GM12873 (cell line): ENCODE measurements around the gene SLC6A12.

ENCODE experiments used
- TF ChIP-seq, protein P1 (sequence below): IDR thresholded peaks from 2 replicates; pipeline ENCODE4 v1.5.1; 2012; ENCODE audit warnings: low read depth, mild to moderate bottlenecking, moderate library complexity, low read length, control low read depth; ENCODE audit not compliant: insufficient read depth; ENCODE audit errors: missing control alignments

The SLC6A12 gene

DNA sequence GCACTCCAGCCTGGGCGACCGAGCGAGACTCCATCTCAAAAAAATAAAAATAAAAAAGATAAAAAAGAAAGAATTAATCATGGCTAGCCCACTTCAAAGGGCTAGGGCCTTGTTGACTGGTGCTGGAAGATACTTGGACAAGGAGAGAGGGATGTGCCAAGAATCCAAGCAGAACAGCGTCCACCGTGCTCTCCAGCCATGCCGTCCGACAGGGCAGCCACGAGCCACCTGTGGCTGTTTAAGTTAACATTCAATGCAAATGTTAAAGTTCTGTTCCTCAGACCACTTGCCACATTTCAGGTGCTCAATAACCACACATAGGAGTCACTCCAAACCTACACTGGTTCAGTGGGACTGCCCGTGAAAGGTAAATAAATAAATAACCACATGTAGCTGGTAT lies 27.3 kb upstream of the SLC6A12 start:
- TF ChIP-seq, protein P1, sequence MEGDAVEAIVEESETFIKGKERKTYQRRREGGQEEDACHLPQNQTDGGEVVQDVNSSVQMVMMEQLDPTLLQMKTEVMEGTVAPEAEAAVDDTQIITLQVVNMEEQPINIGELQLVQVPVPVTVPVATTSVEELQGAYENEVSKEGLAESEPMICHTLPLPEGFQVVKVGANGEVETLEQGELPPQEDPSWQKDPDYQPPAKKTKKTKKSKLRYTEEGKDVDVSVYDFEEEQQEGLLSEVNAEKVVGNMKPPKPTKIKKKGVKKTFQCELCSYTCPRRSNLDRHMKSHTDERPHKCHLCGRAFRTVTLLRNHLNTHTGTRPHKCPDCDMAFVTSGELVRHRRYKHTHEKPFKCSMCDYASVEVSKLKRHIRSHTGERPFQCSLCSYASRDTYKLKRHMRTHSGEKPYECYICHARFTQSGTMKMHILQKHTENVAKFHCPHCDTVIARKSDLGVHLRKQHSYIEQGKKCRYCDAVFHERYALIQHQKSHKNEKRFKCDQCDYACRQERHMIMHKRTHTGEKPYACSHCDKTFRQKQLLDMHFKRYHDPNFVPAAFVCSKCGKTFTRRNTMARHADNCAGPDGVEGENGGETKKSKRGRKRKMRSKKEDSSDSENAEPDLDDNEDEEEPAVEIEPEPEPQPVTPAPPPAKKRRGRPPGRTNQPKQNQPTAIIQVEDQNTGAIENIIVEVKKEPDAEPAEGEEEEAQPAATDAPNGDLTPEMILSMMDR: no peak

DNA sequence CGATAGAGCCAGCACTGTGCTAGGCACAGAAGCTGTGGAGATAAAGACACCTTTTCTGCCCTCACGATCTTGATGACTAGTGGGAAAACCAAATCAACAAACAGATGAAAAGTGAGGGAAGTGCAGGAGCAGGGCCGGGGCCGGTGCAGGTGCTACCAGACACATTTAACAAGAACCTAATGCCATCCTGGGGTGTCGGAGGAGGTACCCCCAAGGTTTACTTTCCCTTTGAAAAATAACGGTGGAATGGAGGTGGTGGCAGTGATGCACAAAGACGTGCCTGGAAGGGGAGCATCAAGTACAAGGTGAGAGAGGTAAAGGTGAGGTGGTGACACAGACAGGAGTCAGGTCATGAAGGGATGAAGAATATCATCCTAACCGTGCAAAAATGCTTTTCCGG lies 26.6 kb upstream of the SLC6A12 start:
- TF ChIP-seq, protein P1: no peak

DNA sequence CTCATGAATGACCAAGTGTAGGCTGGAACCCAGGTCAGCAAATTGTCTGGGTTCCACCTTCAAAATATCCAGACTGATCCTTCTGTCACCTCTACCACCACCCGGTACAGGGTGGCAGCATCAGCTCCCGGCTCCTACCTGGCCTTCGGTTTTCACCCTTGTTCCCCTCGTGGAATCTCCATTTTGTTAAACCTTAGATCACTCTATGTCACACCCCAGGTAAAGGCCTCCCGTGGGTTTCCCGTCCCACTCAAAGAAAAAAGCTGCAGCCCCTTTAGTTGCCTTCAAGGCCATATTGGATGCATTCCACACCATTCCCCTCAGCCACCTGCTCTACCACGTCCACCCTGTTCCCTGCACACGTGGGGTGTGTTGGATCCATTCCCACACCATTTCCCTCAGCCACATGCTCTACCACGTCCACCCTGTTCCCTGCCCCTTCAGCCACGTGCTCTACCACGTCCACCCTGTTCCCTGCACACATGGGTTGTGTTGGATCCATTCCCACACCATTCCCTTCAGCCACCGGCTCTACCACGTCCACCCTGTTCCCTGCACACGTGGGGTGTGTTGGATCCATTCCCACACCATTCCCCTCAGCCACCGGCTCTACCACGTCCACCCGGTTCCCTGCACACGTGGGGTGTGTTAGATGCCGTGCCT lies 24.9 kb upstream of the SLC6A12 start:
- TF ChIP-seq, protein P1: no peak

DNA sequence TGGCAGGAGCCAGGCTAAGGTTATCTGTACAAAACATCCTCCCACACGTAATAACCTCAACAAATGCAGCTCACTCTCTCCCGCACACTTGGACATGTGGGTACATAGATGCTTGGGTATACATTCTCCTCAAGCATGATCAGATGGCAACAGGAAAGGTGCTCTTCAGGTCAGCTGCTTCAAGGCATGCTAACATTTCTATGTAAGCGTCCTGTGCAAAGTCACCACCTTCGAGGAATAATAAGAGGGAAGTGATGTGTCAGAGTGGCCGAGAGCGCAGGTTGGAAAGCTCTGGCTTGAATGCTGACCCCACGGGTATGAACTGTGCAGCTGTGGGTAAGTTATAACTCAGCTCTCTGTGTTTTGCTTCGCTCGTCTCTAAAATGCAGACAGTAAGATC lies 24.2 kb upstream of the SLC6A12 start:
- TF ChIP-seq, protein P1: no peak

DNA sequence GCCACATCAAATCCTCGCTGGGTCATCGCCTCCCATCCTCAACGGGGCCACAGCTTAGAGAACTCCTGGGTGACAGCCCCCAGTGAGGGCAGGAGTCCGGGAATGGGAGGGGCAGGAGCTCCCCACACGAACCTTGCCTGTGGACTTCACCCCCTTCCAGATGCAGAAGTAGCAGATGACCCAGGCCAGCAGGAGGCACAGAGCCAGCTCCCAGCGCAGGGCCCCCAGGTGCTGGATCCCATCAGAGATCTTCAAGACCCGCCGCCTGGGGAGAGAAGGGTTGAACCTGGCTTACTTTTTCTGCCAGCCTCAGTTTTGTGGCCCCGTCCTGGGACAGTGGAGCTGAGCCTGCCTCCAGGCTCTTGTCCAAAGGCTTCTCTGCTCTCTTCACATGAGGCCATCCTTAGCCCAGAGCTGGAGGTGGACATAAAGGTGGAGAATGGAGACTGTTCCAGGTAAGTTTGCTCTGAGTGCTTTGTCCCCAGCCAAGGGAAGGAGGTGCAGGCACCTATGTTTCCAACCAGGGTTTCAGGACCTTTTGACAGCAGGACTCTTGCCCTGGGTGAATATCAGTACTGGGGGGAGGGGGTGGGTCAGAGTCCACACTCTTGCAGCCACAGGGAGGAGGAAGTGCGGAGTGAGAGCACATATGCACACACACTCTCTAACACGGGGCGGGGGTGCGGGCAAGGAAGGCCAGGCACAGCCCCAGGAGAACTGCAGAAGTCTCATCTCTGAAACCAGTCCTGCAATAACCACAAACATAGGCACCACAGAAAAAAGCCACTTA lies 23.3 kb upstream of the SLC6A12 start:
- TF ChIP-seq, protein P1: no peak

DNA sequence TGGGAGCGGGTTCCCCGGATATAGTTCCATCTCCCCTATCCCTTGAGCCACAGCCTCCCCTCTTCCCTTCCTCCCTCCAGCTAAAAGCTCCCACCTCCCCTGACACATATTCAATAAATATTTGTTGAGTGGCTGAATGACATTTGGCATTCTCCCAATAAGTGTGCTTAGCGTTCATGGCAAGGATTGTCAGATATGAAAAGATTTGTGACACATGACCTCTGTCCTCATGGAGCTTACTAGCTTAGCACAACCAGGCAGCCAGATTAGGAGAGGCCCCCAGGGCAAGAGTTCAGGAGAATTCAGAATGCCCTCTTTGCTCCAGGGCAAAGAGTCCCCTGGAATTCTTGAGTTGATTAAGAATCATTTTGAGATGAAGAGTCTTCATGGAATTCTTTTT lies 22.5 kb upstream of the SLC6A12 start:
- TF ChIP-seq, protein P1: no peak

DNA sequence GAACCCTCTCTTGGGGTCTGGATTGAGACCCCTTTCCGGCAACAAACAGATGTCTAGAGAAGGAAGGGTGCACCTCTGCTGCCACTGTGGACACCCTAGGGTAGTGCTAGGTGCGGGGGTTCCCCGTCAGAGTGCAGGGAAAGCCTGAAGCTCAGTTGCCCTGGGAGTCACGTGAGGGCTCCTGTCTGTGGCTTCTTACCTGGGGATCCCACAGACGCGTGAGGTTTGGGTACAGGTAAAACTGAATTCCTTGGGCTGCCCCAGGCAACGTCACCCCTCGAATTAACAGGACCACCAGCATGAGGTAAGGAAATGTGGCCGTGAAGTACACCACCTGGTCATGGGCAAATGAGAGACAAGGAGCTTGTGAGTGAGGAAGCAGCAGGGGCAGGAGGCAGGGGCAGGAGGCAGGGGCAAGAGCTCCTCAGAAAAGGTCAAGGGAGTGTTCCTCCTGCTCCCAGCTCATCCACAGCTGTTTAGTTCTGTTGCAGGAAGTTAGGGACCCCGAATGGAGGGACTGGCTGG lies 21.0 kb upstream of the SLC6A12 start:
- TF ChIP-seq, protein P1: no peak
